Measurements from ENCODE around the gene PLCXD1. TPM values are rescaled to one million over a fixed set of nuclear protein-coding genes. Genes with fewer than 3 reads are reported as not detected.
"Not testable (repeated sequence)": the region's sequence is repeated elsewhere in the genome, so short reads cannot be mapped to it uniquely, and the experiment has no call there.

Gene PLCXD1
- total RNA-seq, 4 donors from 2014 or later: 2.1 to 8.9 (median 2.4) TPM

DNA sequence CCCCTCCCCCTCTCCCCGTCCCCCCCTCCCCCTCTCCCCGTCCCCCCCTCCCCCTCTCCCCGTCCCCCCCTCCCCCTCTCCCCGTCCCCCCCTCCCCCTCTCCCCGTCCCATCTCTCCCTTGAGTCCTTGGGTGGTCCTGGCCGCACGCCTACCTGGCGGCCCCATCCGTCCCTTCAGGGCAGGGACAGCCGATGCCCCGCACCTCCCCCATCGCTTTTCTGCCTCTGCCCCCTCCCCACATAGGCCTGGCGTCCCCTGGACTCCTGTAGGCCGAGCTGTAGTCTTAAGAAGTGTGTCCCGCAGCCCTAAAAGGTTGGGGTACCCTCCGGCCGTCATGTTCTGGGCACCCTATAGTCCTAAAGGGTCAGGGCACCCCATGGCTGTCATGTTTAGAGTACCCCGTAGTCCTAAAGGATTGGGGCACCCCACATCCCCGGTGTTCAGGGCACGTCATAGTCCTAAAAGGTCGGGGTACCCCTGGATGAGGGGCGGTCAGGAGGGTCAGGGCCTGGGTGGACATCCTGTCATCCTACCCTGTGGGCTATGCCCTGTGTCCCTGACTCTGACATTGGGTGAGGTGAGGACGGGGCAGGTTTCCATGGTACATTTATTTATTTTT lies 48.2 kb downstream of the PLCXD1 start:
- Histone ChIP-seq H3K4me1 (peaks cover 8 to 16% (median 14%) of the 10 kb centered on the region in 4 donors), H3K36me3 (peaks cover 0 to 18% (median 13%) of the 10 kb centered on the region in 4 donors), H3K4me3 (no peak overlapping the region), H3K9me3 (no peaks in the 10 kb centered on the region), H3K27ac (replicated peaks in 1 of 4) (no peak overlapping the region), H3K27me3 (peaks cover 0 to 63% (median 11%) of the 10 kb centered on the region in 4 donors)
- no peak for TF ChIP-seq POLR2AphosphoS5 (IDR thresholded peaks at IDR 0.05)
- TF ChIP-seq EP300 (IDR thresholded peaks at IDR 0.05): no peak
- TF ChIP-seq, protein P1, sequence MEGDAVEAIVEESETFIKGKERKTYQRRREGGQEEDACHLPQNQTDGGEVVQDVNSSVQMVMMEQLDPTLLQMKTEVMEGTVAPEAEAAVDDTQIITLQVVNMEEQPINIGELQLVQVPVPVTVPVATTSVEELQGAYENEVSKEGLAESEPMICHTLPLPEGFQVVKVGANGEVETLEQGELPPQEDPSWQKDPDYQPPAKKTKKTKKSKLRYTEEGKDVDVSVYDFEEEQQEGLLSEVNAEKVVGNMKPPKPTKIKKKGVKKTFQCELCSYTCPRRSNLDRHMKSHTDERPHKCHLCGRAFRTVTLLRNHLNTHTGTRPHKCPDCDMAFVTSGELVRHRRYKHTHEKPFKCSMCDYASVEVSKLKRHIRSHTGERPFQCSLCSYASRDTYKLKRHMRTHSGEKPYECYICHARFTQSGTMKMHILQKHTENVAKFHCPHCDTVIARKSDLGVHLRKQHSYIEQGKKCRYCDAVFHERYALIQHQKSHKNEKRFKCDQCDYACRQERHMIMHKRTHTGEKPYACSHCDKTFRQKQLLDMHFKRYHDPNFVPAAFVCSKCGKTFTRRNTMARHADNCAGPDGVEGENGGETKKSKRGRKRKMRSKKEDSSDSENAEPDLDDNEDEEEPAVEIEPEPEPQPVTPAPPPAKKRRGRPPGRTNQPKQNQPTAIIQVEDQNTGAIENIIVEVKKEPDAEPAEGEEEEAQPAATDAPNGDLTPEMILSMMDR (IDR thresholded peaks at IDR 0.05): no peak
- no peak for TF ChIP-seq POLR2A (IDR thresholded peaks at IDR 0.05; ENCODE audit: low read depth)
- no peak for DNase-seq (ENCODE audit: extremely low spot score)
- WGBS: 91% methylated on average over 11 of the region's 23 CpGs
- intact Hi-C loops (cut with DNase I): no loop called here

DNA sequence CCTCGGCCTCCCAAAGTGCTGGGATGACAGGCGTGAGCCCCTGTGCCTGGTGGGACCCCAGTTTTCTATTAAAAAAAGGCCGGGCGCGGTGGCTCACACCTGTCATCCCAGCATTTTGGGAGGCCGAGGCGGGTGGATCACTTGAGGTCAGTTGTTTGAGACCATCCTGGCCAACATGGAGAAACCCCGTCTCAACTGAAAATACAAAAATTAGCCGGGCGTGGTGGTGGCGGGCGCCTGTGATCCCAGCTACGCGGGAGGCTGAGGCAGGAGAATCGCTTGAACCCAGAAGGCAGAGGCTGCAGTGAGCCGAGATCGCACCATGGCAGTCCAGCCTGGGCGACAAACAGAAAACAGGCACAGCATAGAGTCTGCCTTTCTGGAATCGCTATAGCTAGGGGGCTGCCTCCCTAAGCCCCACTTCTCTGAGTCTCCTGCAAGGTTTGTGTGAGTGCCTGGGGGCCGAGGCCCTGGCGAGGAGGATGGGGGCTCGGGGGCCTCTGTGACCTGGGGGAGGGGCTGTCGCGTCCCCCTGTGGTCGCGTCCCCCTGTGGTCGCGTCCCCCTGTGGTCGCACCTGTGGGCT lies 49.1 kb downstream of the PLCXD1 start:
- peaks cover 0 to 55% (median 9%) of the 10 kb centered on the region in 4 donors for H3K27me3 ChIP-seq
- DNase-seq (ENCODE audit: extremely low spot score); H3K27ac ChIP-seq (replicated peaks in 1 of 4); intact Hi-C loops (cut with DNase I); H3K9me3 ChIP-seq; H3K4me3 ChIP-seq: not testable (repeated sequence)
- peaks cover 8 to 16% (median 14%) of the 10 kb centered on the region in 4 donors for H3K4me1 ChIP-seq
- peaks cover 0 to 27% (median 14%) of the 10 kb centered on the region in 4 donors for H3K36me3 ChIP-seq
- 87% methylated on average over 21 of the region's 29 CpGs for WGBS

DNA sequence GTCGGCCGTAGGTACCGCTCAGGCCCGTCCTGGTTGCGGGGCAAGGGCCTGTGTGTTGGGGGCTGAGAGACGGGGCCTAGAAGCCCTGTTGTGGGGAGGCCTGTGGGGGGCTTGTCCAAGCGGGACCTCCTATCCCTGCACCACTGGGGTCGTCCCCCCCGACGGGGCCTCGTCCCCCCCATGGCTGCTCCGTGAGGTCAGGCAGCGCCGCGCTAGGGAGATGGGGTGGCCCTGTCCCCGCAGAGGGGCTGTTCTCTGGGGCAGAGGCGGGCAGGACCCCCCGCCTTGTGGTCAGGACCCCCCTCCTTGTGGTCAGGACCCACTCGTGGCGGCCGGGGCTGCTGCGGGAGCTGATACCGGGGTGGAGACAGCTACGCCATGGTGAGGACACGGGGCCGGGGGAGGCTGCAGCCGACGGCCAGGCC lies 49.6 kb downstream of the PLCXD1 start:
- H3K4me3 ChIP-seq: peak overlapping the region in 2 of 4 donors; percentile 29 to 35
- H3K27ac ChIP-seq (replicated peaks in 1 of 4): no peak overlapping the region
- H3K4me1 ChIP-seq: peaks cover 8 to 16% (median 14%) of the 10 kb centered on the region in 4 donors
- H3K27me3 ChIP-seq: peaks cover 0 to 51% (median 9%) of the 10 kb centered on the region in 4 donors
- peaks cover 0 to 27% (median 15%) of the 10 kb centered on the region in 4 donors for H3K36me3 ChIP-seq
- no peak for TF ChIP-seq POLR2AphosphoS5 (IDR thresholded peaks at IDR 0.05)
- no peak for TF ChIP-seq POLR2A (IDR thresholded peaks at IDR 0.05; ENCODE audit: low read depth)
- TF ChIP-seq EP300 (IDR thresholded peaks at IDR 0.05): no peak
- TF ChIP-seq, protein P1 (IDR thresholded peaks at IDR 0.05): no peak
- H3K9me3 ChIP-seq: no peaks in the 10 kb centered on the region
- DNase-seq (ENCODE audit: extremely low spot score): no peak
- 63% methylated on average over 8 of the region's 28 CpGs for WGBS
- intact Hi-C loops (cut with DNase I): no loop called here

DNA sequence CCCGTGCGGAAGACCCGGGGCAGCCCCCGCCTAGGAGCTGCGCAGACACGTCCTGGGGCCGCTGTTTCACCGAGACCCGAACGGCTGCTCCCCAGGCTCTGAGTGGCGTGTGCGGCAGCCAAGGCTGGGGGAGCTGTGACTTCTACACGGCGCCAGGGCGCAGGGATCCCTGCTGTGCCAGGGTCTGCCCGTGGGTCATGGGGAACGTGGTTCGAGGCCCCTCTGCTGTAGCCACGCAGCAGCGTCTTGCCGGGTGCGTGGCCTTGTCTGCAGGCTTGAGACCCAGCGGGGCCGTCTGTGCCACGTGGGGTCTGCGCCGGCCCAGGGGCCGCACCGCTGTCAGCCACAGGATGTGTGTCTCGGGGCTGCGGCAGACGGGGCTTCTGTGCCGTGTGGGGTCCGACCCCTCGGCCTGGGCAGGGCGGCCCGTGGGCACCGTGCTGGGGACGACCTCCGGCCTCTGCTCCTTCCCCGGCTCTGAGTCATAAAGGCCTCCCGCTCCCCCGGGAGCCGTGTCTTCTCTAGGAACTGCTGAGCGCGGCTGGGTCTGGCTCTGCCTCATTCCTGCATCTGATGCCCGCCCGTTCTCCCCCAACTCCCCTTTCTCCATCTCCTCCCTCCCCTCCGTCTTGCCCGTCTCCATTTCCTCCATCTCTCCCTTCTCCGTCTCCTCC lies 50.1 kb downstream of the PLCXD1 start:
- Histone ChIP-seq H3K9me3 (no peaks in the 10 kb centered on the region), H3K27me3 (peaks cover 0 to 46% (median 9%) of the 10 kb centered on the region in 4 donors), H3K27ac (replicated peaks in 1 of 4) (no peak overlapping the region), H3K4me3 (peak overlapping the region; percentile 10 to 35 (median 24)), H3K36me3 (peaks cover 0 to 31% (median 15%) of the 10 kb centered on the region in 4 donors), H3K4me1 (peaks cover 8 to 16% (median 14%) of the 10 kb centered on the region in 4 donors)
- TF ChIP-seq EP300 (IDR thresholded peaks at IDR 0.05): no peak
- intact Hi-C loops (cut with DNase I): no loop called here
- 37% methylated on average over 17 of the region's 51 CpGs for WGBS
- DNase-seq (ENCODE audit: extremely low spot score): no peak

DNA sequence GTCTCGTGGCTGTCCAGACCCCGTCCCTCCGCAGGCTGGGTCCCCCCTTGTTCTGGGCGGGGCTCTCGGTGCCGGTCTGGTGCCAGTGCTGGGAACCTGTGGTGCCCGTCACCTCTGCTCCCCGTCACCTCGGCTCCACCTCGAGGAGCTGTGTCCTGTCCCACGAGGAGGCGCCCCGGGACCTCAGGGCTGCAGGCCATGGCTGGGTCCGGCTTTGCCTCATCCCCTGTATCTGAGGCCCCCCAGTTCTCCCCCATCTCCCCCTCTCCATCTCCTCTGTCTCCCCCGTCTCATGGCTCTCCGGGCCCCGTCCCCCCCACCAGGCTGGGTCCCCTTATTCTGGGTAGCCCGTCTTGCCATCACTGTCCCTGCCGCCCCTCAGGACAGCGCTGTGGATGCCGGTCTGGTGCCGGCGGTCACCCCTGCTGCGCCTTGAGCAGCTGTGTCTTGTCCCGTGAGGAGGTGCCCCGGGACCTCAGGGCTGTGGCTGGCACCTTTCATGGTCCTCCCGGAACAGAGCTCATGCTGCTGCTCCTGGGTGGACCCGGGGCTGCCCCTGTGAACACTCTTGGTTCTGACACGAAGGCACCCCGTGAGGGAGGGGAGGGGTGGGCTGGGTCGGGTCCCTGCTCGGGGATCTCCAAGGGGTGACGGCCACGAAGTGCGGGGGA lies 50.8 kb downstream of the PLCXD1 start:
- peaks cover 0 to 41% (median 9%) of the 10 kb centered on the region in 4 donors for H3K27me3 ChIP-seq
- TF ChIP-seq POLR2A (IDR thresholded peaks at IDR 0.05; ENCODE audit: low read depth) (no peak), EP300 (IDR thresholded peaks at IDR 0.05) (no peak), POLR2AphosphoS5 (IDR thresholded peaks at IDR 0.05) (no peak)
- TF ChIP-seq, protein P1 (IDR thresholded peaks at IDR 0.05): no peak
- 75% methylated on average over 16 of the region's 35 CpGs for WGBS
- DNase-seq (ENCODE audit: extremely low spot score): no peak
- intact Hi-C loops (cut with DNase I): no loop called here
- H3K36me3 ChIP-seq: peaks cover 0 to 37% (median 18%) of the 10 kb centered on the region in 4 donors
- H3K9me3 ChIP-seq: no peaks in the 10 kb centered on the region
- peak overlapping the region in 3 of 4 donors; percentile 20 to 35 (median 29) for H3K4me3 ChIP-seq
- peaks cover 8 to 16% (median 14%) of the 10 kb centered on the region in 4 donors for H3K4me1 ChIP-seq
- no peak overlapping the region for H3K27ac ChIP-seq (replicated peaks in 1 of 4)
